LNCAP (cell line): ENCODE measurements around the gene LSM14A.

ENCODE experiments used
- CTCF ChIP-seq: fragments of 450-650 bp; IDR thresholded peaks from 2 replicates; pipeline ENCODE4 v1.5.1; 2017; ENCODE audit warnings: mild to moderate bottlenecking

The LSM14A gene

GRCh38 chr19:34150558-34150957, 21.7 kb upstream of the LSM14A start:
- no peak for TF ChIP-seq CTCF

GRCh38 chr19:34151439-34151838, 20.9 kb upstream of the LSM14A start:
- TF ChIP-seq CTCF: no peak

- TF ChIP-seq CTCF: no peak
Observed at GRCh38 chr19:34154401-34154800, 17.9 kb upstream of the LSM14A start.

GRCh38 chr19:34155686-34156085, 16.6 kb upstream of the LSM14A start:
- no peak for TF ChIP-seq CTCF

GRCh38 chr19:34165295-34165738, 7.0 kb upstream of the LSM14A start:
- no peak for TF ChIP-seq CTCF

- no peak for TF ChIP-seq CTCF
Observed at GRCh38 chr19:34171539-34171876, 796 bp upstream of the LSM14A start.

GRCh38 chr19:34172661-34173192, 423 bp downstream of the LSM14A start:
- no peak for TF ChIP-seq CTCF

GRCh38 chr19:34173193-34173956, 1.1 kb downstream of the LSM14A start:
- TF ChIP-seq CTCF: no peak
